Mesothelial cell of epicardium (in vitro differentiated cells): ENCODE results near the gene SH3D19. TPM values are rescaled to one million over a fixed set of nuclear protein-coding genes. Genes with fewer than 3 reads are reported as not detected.

Experiments
- DNase-seq, 2 experiments: peaks; one replicate each; pipeline ENCODE4 v3.0.0; 2021; ENCODE audit warnings: low spot score in 2 of 2; ENCODE audit not compliant: unreplicated experiment in 2 of 2
- H3K27ac Mint-ChIP-seq: 2 replicates; pipeline ENCODE4 v1.8.0; 2021; ENCODE audit warnings: mixed read lengths
- H3K27me3 Mint-ChIP-seq: 2 replicates; pipeline ENCODE4 v1.8.0; 2021; ENCODE audit warnings: low read depth, mixed read lengths
- H3K36me3 Mint-ChIP-seq: 2 replicates; pipeline ENCODE4 v1.8.0; 2021; ENCODE audit warnings: mixed read lengths
- H3K4me1 Mint-ChIP-seq: 2 replicates; pipeline ENCODE4 v1.8.0; 2021; ENCODE audit warnings: mixed read lengths
- H3K4me3 Mint-ChIP-seq: 2 replicates; pipeline ENCODE4 v1.8.0; 2021; ENCODE audit warnings: mild to moderate bottlenecking, moderate library complexity, mixed read lengths
- H3K9me3 Mint-ChIP-seq: 2 replicates; pipeline ENCODE4 v1.8.0; 2021; ENCODE audit warnings: mixed read lengths
- CTCF ChIP-seq: fragments of 200-600 bp; sonication (generic); IDR thresholded peaks from one replicate; pipeline ENCODE4 v1.5.0; 2021; ENCODE audit warnings: antibody characterized with exemption; ENCODE audit not compliant: unreplicated experiment
- total RNA-seq: library from RNA; stranded (reverse); gene quantifications from 3 replicates; pipeline ENCODE4 v1.2.1, GENCODE V29; 2021

Gene SH3D19
- total RNA-seq, 1 donor from 2014 or later = 39.3 TPM

- no peak for TF ChIP-seq CTCF
- Mint-ChIP-seq H3K36me3 (peaks cover 29% of the 10 kb centered on the region), H3K4me1 (peaks cover 25% of the 10 kb centered on the region), H3K4me3 (no peak overlapping the region), H3K27me3 (no peaks in the 10 kb centered on the region), H3K9me3 (peaks cover 19% of the 10 kb centered on the region), H3K27ac (peak overlapping the region; percentile 18)
- no peak for DNase-seq
Observed at GRCh38 chr4:151304226-151304625, 21.2 kb downstream of the SH3D19 start.

- H3K27me3 Mint-ChIP-seq = no peaks in the 10 kb centered on the region
- H3K36me3 Mint-ChIP-seq = peaks cover 27% of the 10 kb centered on the region
- peaks cover 19% of the 10 kb centered on the region for H3K9me3 Mint-ChIP-seq
- H3K4me1 Mint-ChIP-seq = peaks cover 25% of the 10 kb centered on the region
- no peak for TF ChIP-seq CTCF
- DNase-seq = no peak
- H3K27ac Mint-ChIP-seq = peak overlapping the region; percentile 69
- no peak overlapping the region for H3K4me3 Mint-ChIP-seq
Observed at GRCh38 chr4:151302432-151302831, 23.0 kb downstream of the SH3D19 start.

GRCh38 chr4:151297170-151297569, 28.2 kb downstream of the SH3D19 start:
- TF ChIP-seq CTCF = no peak
- H3K4me3 Mint-ChIP-seq = no peak overlapping the region
- H3K36me3 Mint-ChIP-seq = peaks cover 16% of the 10 kb centered on the region
- DNase-seq = no peak
- no peak overlapping the region for H3K27ac Mint-ChIP-seq
- H3K27me3 Mint-ChIP-seq = no peaks in the 10 kb centered on the region
- peaks cover 8% of the 10 kb centered on the region for H3K4me1 Mint-ChIP-seq
- peaks cover 8% of the 10 kb centered on the region for H3K9me3 Mint-ChIP-seq

GRCh38 chr4:151296227-151296626, 29.2 kb downstream of the SH3D19 start:
- H3K27me3 Mint-ChIP-seq = no peaks in the 10 kb centered on the region
- TF ChIP-seq CTCF = no peak
- peaks cover 2% of the 10 kb centered on the region for H3K4me1 Mint-ChIP-seq
- no peak for DNase-seq
- H3K36me3 Mint-ChIP-seq = peaks cover 11% of the 10 kb centered on the region
- no peak overlapping the region for H3K4me3 Mint-ChIP-seq
- no peaks in the 10 kb centered on the region for H3K9me3 Mint-ChIP-seq
- H3K27ac Mint-ChIP-seq = no peak overlapping the region

- peaks cover 2% of the 10 kb centered on the region for H3K4me1 Mint-ChIP-seq
- peaks cover 15% of the 10 kb centered on the region for H3K36me3 Mint-ChIP-seq
- no peak overlapping the region for H3K4me3 Mint-ChIP-seq
- H3K27me3 Mint-ChIP-seq = no peaks in the 10 kb centered on the region
- TF ChIP-seq CTCF = no peak
- no peak overlapping the region for H3K27ac Mint-ChIP-seq
- peaks cover 9% of the 10 kb centered on the region for H3K9me3 Mint-ChIP-seq
- DNase-seq = no peak
Observed at GRCh38 chr4:151294833-151295496, 30.4 kb downstream of the SH3D19 start.
